Measurements from ENCODE around the gene JAZF1.

The JAZF1 gene

DNA sequence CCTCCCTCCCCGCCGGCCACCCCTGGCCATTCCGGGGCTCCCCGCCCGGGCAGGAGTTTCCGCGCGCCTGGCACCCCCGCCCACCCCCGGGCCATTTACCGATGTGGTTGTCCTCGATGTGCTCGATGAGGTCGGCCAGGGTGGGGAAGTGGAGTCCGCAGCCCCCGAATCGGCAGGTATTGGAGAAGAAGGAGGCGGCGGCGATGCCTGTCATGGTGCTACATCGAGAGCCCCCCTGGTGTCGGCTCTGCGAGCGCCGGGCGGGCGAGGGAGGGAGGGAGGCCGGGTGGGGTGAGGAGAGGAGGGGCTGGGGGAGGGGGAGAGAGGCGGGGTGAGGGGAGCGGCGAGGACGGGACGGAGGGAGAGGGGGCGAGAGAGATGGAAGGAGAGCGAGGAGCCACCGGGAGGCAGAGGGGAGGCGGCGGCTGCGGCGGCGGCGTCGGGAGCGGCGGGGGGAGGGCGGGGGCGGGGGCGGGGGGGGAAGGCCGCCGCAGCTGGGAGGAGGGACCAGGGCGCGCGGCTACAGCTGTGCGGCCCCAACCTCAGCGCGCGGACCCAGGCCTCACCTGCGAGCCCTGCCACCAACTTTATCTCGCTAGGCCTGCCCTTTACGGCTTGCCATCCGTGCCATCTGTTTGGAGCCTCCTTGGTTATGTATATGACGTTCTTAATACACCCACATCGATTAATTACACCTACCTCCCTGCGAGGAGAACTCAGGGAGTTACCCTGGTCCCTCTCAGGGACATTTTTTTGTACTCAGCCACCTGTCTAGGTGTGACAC is at the start of gene JAZF1:
Gene JAZF1 (minus strand): TSS at position 432 of the 784 bp plus-strand sequence.
- peak; percentile 69 for DNase-seq

DNA sequence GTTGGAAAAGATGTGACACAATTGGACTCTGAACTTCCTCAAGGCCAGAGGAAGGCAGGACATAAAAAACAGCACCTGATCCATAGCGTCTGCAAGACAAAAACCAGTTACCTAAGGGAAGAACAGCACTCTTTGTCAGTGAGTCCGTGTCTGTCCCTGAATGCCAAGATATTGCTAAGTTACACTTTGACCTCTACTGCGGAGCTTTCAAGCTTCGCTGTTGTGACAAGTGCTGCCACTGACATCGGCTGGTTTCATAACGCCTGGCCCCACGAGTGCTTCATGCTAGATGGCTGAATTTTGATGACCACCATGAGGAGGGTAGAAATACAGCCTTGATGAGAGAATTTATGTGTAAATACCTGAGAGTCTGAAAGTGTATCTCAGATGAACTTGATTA is 49.7 kb upstream of the JAZF1 start:
- DNase-seq = no peak

DNA sequence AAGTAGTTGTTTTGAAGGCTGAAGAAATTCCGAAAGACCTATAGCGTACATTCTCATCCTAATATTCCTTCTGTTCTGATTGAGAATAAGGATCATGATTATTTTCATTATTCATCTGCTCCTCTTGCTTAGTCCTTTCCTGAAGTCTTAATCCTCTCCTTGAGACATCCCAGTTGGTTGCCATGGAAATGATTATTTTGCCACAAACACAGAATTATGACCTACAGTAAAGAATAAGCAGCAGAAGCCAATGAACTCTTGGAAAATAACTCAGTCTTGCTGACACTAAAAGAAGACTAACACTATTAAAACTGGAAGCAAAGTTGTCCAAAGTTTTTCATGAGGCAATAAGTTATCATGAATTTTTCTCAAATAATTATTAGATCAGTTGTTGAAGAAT is 47.8 kb upstream of the JAZF1 start:
- DNase-seq = no peak

DNA sequence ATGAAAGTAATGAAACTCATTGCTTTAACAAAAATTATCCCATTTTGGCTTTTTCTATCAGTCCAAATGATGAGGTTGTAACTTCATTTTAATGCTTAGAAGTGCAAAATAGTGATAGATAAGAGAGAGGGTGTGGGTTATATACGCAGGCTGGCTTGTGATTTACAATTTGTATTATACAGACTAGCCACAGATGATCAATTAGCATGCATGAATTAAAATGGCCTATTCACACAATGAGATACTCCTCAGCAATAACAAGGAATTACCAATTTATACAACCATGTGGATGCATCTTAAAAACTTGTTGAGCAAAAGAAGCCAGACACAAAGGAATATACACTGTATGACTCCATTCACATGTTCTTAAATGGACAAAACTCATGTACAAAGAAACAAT is 45.4 kb upstream of the JAZF1 start:
- no peak for DNase-seq

DNA sequence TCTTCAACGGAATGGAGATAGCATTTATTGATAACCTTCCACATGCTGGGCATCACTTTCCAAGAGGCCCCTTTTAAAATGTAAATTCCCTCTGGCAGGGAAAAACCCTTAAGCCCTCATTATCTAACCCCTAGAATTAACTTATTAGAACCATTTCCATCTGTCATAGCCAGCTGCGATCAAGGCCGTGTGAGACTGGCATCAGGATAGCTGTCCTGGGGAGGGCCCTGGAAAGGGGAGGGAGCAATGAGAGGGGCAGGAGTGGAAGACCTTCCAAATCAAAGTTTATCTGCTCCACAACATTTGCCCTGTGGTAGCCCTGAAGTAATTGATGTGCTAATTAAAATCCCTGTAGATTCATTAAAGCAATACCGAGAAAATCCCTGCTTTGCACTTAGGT is 45.0 kb upstream of the JAZF1 start:
- no peak for DNase-seq

DNA sequence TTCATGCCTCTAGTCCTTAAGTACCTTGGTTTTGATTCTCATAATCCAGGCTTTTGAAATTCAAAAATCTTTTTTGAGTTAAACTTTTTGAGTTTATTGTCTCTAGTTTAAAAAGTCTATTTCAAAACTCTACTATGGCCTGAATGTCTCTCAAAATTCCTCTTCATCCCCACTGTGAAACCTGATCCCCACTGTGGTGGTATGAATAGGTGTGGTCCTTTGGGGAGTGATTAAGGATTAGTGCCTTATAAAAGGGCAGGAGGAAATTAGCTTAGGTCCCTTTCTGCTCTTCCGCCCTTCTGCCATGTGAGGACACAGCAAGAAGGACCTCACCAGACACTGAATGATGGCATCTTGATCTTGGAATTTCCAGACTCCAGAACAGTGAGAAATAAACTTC is 44.1 kb upstream of the JAZF1 start:
- no peak for DNase-seq

DNA sequence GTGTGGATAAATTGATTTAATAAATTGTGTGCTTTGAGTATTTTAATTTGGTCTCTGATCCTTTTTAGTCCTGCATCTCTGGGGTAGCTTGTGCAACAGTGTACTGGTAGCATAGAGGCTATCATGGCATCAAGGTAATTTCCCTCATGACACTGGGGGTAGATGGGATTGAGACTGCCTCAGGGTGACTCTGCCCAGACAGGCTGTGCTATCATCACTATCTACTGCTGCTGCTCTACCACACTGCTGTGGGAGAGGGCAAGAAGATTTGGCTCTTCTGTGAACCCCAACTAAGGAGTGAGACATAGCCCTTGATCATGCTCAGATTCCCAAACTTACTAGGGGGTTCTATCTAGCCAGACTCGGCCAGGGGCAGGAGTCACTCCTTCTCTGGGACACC is 43.6 kb upstream of the JAZF1 start:
- no peak for DNase-seq

DNA sequence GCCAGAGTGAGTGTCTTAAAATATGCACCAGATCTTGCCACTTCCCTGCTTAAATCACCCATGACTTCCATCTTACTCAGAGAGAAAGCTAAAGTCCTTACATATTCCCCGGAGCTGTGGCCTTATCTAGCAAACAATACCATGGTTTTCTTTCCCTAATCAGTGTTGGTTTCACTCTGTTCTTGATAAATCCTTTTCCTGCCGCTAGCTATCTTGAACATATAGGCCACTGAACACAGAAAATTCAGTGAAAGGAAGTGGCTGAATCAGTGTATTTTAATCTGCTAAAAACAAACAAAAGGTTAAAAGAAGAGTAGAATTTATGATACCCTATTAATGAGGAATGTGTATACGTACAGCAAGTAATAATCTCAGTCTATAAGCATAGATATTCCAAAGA is 42.0 kb upstream of the JAZF1 start:
- no peak for DNase-seq

DNA sequence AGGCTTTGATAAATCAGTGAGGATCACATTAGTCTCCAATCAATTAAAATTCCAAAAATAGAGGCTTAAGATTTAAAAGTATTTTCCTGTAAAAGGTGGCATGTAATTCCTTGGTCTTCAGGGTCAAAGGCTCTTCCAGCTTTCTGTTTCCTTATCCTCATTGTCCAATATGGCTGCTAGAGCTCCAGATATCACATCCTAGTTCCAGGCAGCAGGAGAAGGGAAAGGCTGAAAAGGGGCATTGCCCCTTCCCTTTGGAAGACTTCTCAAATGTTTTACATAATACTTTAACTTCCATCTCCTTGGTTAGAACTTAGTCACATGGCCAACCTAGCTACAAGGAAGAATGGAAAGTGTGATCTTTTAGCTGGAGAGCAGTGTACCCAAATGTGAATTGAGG is 39.2 kb upstream of the JAZF1 start:
- no peak for DNase-seq

DNA sequence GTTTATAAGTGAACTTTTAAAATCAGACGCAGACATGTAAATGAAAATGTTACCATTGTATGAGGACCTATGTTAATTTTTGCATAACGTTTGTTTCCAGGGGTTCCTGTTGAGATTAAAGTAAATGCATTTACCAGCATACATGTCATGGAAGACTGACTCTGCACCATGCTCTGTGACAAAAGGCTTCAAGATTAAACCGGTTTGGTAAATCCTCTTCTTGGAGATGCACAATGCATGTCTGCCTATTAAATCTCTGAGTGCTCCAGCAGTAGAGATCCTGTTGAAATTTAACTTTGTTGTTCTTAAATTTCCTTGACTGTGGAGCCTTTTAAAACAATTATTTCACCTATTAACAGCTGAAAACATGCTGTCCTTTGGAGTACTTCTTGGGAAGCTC is 36.5 kb upstream of the JAZF1 start:
- DNase-seq = no peak

DNA sequence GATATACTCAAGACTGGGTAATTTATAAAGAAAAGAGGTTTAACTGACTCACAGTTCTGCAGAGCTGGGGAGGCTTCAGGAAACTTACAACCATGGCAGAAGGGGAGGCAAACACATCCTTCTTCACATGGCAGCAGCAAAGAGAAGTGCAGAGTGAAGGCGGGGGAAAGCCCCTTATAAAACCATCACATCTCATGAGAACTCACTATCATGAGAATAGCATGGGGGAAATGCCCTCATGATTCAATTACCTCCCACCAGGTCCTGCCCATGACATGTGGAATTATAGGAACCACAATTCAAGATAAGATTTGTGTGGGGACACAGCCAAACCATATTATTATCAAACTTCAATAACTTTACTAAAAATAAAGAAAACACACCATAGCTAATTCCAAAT is 30.4 kb upstream of the JAZF1 start:
- no peak for DNase-seq

DNA sequence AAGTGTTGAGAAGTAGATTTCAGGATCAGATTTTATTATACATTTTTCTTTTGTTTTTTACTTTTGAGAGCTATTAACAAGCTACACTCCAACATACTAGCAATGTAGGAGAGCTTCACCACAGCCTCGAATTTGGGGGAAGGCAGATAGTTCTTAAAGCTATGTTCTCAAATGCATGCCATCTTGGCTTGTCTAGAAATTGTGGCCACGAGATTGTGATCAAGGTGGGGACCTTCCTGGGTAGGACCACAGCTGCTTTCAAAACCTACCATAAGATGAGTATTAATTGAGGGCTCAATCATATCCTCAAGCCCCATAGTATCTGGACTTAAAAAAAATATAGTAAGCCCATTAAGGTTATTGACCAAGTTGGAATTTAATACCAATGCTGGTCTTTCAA is 27.9 kb upstream of the JAZF1 start:
- no peak for DNase-seq

DNA sequence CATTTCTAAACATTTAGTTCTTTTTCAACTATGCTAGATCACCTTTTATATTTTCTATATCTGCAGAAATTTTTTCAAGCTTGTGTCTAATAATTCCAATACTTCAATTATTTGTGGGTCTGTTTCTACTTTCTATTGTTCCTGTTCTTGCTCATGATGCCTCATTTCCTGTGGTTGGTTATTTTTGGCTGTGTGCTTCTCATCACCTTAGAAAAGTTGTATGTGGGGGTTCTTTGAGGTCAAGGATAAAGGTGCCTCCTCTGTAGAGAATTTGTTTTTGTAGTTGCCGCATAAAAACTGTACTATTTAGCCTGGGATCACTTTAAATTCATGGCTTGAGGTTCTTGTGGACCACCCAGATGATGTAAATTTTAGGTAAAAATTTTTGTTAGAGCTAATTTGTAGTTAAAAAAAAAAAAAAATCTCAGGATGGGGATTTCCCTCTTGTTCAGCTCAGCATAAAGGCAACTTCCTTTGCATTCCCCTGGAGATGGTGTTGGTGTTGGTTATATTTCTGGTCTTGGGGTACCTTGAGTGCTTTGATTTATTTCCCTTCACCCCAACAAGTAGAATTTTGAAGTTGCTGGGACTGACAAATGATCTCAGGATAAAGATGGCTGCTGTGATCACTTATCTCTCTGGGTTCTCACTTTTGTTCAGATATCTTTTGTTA is 27.0 kb upstream of the JAZF1 start:
- no peak for DNase-seq

DNA sequence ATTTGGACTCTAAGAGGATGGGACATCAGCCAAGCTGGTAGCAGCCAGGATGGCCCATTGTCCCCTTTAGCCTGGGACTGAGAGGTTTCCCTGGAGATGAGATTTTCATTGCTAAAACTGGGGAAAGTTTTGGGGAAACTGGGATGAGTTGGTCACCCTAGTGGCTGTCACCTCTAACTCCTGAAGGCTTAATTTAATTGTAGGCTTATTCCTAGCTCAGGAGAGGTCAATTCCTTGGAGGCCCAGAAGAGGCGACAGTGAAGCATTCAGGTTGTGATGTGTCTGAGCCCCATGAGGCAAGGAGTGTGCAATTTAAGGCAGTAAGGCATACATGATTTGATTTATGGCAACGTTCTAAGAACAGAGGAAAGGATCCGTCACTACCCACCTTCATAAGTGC is 24.9 kb upstream of the JAZF1 start:
- DNase-seq = no peak

DNA sequence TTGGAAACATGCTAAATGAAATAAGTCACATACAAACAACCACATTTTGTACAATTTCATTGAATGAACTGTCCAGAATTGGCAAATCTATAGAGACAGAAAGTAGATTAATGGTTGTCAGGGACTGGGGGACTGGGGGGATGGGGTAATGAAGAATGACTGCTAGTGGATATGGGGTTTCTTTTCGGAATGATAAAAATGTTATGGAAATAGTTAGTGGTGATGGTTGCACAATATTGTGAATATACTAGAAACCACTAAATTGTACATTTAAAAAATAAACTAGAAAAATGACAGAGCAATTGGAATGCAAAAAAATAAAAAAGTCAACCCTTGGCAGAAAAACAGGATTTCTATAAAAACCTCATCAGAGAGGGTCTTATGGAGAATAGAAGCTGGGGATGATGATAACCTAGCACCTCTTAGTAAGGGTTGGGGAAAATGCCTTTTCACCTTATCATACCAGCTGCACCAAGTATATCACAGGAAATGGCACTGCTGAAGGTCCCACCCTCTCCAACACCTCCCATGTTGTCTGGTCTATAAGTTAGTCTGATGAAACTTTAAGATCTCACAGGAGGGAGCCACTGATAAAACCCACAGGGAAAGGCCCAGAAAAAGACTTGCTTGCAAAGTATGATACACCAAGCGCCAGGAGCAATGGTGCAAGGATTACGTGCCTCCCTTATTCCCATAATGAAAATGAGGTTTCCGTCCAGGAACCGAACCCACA is 23.1 kb upstream of the JAZF1 start:
- DNase-seq = no peak

DNA sequence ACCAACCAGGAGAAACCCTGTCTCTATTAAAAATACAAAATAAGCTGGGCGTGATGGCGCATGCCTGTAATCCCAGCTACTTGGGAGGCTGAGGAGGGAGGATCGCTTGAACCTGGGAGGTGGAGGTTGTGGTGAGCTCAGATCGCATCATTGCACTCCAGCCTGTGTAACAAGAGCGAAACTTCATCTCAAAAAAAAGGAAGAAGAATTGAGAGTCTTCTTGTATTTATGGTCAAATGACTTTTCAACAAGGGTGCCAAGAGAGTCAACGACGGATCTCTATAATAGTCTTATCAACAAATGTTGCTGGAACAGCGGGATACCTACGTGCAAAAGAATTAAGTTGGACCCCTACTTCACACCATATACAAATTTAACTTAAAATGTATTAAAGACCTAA is 21.6 kb upstream of the JAZF1 start:
- DNase-seq = no peak

DNA sequence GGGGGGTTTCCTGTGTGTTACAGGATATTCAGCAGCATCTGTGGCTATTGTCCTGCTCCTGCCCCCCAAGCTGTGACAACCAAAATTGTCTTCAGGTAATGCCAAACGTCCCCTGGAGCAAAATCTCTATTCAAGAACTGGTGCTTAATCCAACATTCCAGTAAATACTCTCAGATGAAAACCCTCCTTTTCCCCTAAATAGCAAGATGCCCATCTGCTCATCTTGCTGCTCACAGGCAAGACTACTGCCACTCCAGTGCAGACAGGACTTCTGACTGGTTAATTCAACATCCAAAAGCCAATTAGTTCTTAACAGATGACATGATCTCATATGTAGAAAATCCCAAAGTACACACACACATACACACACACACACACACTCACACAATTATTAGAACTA is 20.5 kb upstream of the JAZF1 start:
- no peak for DNase-seq

DNA sequence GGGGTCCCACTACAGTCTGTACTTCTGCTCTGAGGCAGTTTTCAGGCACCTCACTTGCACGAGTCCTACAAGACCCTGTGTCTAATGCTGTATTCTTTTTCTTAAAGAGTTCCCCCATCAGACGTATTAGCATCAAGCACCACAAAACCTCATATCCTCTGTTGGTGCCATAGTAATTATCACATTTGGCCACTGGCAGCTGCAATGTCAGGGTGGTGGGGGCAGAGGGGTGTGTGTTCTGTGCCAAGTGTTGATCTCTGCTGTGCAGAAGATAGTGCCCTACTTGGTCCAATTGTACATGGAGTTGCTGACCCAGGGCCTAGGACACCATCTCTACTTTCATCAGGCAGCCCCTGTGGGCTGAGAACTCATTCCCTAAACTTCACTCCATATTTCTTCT is 20.0 kb upstream of the JAZF1 start:
- no peak for DNase-seq

DNA sequence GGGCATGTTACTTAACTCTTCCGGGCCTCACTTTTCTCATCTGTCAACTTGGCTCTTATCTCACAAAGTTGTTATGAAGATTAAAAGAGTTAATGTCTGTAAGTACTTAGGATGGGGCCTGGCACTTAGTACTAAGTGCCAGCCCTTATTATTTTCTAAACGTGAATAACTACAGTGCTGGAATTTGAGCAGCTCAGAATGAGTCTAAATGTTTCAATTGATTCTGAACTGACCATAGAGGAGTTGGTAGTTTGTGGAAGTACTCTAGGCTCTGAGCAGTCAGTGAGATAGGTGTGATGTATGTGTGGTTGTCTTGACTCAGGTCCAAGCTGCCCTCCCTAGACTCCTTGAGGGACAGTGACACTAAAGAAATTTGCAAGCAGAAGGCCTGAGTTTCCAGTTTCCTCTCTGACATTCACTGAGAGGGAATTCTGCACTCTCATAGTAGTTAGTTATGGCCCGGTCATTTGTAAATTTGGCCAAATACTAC is 18.5 kb upstream of the JAZF1 start:
- DNase-seq = no peak

DNA sequence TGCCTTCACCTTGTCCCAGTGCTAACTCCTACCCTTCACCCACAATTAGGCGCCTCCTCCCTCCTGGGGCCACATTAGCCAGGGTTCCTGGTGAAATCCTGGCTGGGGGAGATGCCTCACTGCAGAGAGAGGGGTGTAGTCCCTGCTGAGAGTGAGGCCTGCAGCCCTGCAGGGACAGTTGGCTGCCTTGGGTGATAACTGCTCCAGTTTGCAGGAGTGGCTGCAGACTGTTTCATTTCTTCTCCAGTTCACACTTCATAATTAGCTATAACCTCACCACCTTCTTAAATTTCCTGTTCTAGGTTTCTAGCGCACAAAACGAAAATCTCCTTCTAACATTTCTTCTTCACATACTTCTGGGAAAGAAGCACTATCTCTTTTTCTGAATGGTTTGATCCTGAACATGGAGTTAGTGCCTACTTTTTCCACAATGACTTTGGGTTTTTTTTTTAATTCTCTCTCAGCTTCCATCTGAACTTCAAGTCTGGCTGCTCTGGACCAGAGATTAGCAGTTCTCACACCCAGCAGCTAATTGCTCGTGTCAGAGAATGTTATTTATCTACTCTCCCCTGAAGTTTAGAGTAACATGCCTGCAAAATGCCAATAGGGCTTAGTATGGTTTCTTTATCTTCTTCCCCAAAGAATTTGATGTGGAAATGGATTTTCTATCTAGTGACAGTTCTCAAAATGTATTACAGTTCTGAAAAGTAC is 15.5 kb upstream of the JAZF1 start:
- DNase-seq = no peak

DNA sequence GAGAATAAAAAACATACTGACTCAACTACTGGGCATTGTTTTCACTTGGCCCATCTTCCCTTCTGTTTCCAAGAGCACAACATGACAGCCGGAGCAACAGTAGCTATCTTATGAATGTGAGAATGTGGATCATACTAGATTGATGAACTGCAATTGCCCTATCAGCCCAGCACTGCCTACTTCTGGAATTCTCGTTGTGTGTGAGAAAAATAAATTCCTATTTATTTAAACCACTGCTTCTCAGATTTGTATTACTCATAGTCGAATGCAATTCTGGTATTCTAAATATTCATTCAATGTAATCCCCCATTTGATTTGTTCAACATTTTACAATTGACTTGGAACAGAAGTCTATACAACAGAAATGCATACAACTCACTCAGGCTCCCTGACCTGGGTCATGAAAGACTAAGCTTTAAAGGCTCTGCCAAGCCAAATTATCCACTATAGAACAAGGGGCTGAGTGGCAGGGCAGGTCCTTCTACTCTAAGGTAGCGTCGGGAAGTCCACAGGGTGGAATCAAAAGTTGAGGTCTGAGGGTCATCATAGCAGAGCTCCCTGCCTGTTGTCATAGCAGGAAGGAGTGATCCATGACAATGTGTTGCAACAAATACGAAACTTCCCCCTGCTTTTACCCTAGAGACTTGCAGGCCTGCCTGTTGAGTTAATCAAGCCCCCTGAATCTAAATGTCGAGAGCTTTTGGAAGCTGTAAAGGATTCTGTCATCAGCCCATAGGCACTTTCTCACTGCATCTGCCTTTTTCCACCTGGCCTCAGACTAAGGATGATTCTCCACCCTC is 12.4 kb upstream of the JAZF1 start:
- no peak for DNase-seq

DNA sequence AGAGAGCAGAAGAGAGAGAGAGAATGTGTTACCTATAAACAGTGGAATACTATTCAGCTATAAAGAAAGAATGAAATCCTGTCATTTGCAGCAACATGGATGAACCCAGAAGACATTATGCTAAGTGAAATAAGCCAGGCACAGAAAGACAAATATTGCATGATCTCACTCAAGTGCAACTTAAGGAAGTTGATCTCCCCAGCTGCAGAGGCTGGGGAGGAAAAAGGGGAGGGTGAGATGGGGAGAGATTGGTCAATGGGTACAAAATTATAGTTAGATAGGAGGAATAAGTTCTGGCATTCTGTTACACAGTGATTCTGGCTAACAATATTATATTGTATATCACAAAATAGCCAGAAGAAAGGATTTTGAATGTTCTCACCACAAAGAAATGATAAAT is 11.2 kb upstream of the JAZF1 start:
- no peak for DNase-seq

DNA sequence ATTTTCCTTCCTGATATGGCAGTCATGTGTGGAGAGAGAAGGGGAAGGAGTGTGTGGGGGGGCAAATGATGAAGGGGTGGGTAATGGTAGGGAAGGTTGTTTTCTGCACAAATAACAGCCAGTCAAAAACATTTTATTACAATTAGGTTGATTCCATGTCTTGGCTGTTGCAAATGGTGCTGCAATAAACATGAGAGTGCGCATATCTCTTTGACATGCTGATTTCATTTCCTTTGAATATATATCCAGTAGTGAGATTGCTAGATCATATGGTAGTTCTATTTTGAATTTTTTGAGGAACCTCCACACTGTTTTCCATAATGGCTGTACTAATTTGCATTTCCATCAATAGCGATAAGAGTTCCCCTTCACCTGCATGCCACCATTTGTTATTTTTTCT is 10.6 kb upstream of the JAZF1 start:
- no peak for DNase-seq

All from NCI-H1105 (cell line).